Prostate gland (tissue), 2 donors: Measurements from ENCODE around the gene CCDC148.

Experiments used
- POLR2AphosphoS5 ChIP-seq: sonication (generic); formaldehyde crosslinking; IDR thresholded peaks from one replicate; pipeline ENCODE4 v1.6.1; 2017; ENCODE audit warnings: antibody characterized with exemption
- TF ChIP-seq, protein P1 (sequence below), 4 experiments: fragments of 200-600 bp in 2 of 4; fragments of 450-650 bp in 2 of 4; sonication (generic) in 2 of 4; IDR thresholded peaks; 1 replicate in 3 of 4; 2 replicates in 1 of 4; pipeline ENCODE4 v1.5.1; 2016 to 2019; ENCODE audit warnings: antibody characterized with exemption in 4 of 4, mild to moderate bottlenecking in 2 of 4, moderate library complexity in 2 of 4

- TF ChIP-seq, protein P1, sequence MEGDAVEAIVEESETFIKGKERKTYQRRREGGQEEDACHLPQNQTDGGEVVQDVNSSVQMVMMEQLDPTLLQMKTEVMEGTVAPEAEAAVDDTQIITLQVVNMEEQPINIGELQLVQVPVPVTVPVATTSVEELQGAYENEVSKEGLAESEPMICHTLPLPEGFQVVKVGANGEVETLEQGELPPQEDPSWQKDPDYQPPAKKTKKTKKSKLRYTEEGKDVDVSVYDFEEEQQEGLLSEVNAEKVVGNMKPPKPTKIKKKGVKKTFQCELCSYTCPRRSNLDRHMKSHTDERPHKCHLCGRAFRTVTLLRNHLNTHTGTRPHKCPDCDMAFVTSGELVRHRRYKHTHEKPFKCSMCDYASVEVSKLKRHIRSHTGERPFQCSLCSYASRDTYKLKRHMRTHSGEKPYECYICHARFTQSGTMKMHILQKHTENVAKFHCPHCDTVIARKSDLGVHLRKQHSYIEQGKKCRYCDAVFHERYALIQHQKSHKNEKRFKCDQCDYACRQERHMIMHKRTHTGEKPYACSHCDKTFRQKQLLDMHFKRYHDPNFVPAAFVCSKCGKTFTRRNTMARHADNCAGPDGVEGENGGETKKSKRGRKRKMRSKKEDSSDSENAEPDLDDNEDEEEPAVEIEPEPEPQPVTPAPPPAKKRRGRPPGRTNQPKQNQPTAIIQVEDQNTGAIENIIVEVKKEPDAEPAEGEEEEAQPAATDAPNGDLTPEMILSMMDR (IDR thresholded peaks at IDR 0.05): no peak
- no peak for TF ChIP-seq POLR2AphosphoS5
Measured at GRCh38 chr2:158385646-158386045, 70.9 kb downstream of the CCDC148 start.
